Endothelial cell (in vitro differentiated cells): ENCODE measurements around the gene P3R3URF. TPM values are rescaled to one million over a fixed set of nuclear protein-coding genes. Genes with fewer than 3 reads are reported as not detected.

Experiments
- DNase-seq: peaks from one replicate; pipeline ENCODE4 v3.0.0; 2021; ENCODE audit warnings: low spot score
- H3K27ac Mint-ChIP-seq: one replicate; pipeline ENCODE4 v1.8.0; 2021; ENCODE audit warnings: mixed read lengths, inconsistent platforms; ENCODE audit not compliant: unreplicated experiment
- H3K27me3 Mint-ChIP-seq: one replicate; pipeline ENCODE4 v1.8.0; 2021; ENCODE audit warnings: mild to moderate bottlenecking, moderate library complexity, mixed read lengths, inconsistent platforms; ENCODE audit not compliant: unreplicated experiment
- H3K36me3 Mint-ChIP-seq: one replicate; pipeline ENCODE4 v1.8.0; 2021; ENCODE audit warnings: mild to moderate bottlenecking, low read depth, mixed read lengths, inconsistent platforms; ENCODE audit not compliant: unreplicated experiment
- H3K4me1 Mint-ChIP-seq: one replicate; pipeline ENCODE4 v1.8.0; 2021; ENCODE audit warnings: mild to moderate bottlenecking, mixed read lengths, inconsistent platforms; ENCODE audit not compliant: unreplicated experiment
- H3K4me3 Mint-ChIP-seq: one replicate; pipeline ENCODE4 v1.8.0; 2021; ENCODE audit warnings: mild to moderate bottlenecking, mixed read lengths, inconsistent platforms; ENCODE audit not compliant: unreplicated experiment
- H3K9me3 Mint-ChIP-seq: one replicate; pipeline ENCODE4 v1.8.0; 2021; ENCODE audit warnings: mixed read lengths, inconsistent platforms; ENCODE audit not compliant: unreplicated experiment
- CTCF ChIP-seq: fragments of 200-600 bp; sonication (generic); IDR thresholded peaks from one replicate; pipeline ENCODE4 v1.5.0; 2021; ENCODE audit warnings: antibody characterized with exemption; ENCODE audit not compliant: unreplicated experiment
- total RNA-seq: library from RNA; stranded (reverse); fragmentation: NEBNext Ultra II Directional; extraction: Animal tissue kit (Norgen Biotek cat#: 25700); gene quantifications from one replicate; pipeline ENCODE4 v1.2.1, GENCODE V29; 2021; ENCODE audit not compliant: unreplicated experiment

P3R3URF gene
- total RNA-seq, 1 donor from 2014 or later: not detected

DNA sequence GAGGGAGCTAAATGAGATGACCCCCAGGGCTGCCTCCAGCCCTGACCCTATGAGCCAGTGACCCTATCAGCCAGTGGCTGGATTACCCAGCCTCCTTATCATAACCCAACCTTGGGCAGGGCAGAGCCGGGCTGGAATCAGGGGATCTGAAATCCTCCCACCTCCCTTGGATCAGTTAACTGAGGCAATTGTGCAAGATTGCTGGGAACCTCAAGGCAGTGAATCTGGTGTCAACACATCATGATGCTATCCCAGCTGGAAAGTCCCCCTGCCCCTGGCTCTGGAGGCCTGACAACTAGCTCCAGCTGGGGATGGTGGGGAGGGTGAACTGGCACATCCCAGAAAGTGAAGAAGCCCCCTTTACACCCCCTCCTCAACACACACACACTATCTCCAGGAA, 7.8 kb downstream of the P3R3URF start:
- Mint-ChIP-seq H3K27me3 (peaks cover 10% of the 10 kb centered on the region), H3K4me3 (no peak overlapping the region), H3K36me3 (peaks cover 7% of the 10 kb centered on the region), H3K4me1 (peaks cover 15% of the 10 kb centered on the region), H3K27ac (no peak overlapping the region), H3K9me3 (no peaks in the 10 kb centered on the region)
- DNase-seq: no peak
- TF ChIP-seq CTCF: no peak

GRCh38 chr1:46166521-46167462, 9.5 kb downstream of the P3R3URF start:
- Mint-ChIP-seq H3K4me1 (peaks cover 15% of the 10 kb centered on the region), H3K4me3 (no peak overlapping the region), H3K27ac (no peak overlapping the region), H3K9me3 (no peaks in the 10 kb centered on the region), H3K36me3 (no peaks in the 10 kb centered on the region), H3K27me3 (peaks cover 6% of the 10 kb centered on the region)
- no peak for TF ChIP-seq CTCF
- DNase-seq: no peak

- TF ChIP-seq CTCF: no peak
- H3K27ac Mint-ChIP-seq: no peak overlapping the region
- no peaks in the 10 kb centered on the region for H3K36me3 Mint-ChIP-seq
- H3K4me1 Mint-ChIP-seq: peaks cover 4% of the 10 kb centered on the region
- no peaks in the 10 kb centered on the region for H3K27me3 Mint-ChIP-seq
- H3K9me3 Mint-ChIP-seq: no peaks in the 10 kb centered on the region
- no peak for DNase-seq
- no peak overlapping the region for H3K4me3 Mint-ChIP-seq
Observed at GRCh38 chr1:46160212-46160611, 16.1 kb downstream of the P3R3URF start.

DNA sequence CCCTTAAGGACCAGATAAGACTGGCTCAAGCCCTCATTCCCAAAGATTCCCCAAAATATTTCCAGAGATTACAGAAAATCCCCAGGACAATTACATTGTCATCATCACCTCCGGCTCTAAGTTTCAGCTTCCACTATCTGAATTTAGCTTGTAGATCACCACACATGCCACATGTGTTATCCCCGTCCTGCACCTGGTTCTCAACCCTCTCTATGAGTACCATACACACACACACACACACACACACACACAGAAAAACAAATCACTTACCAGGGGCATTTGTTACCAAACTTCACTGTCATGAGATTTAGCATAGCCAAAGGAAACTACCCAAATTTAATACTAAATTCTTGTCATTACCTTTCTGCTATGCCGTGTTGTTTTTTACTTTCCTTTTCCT, 16.8 kb downstream of the P3R3URF start:
- no peak for DNase-seq
- no peak for TF ChIP-seq CTCF
- no peak overlapping the region for H3K4me3 Mint-ChIP-seq
- no peaks in the 10 kb centered on the region for H3K27me3 Mint-ChIP-seq
- peaks cover under 1% of the 10 kb centered on the region for H3K4me1 Mint-ChIP-seq
- no peaks in the 10 kb centered on the region for H3K36me3 Mint-ChIP-seq
- H3K27ac Mint-ChIP-seq: no peak overlapping the region
- no peaks in the 10 kb centered on the region for H3K9me3 Mint-ChIP-seq
